ENCODE measurements around the gene GAMT. TPM values are rescaled to one million over a fixed set of nuclear protein-coding genes. Genes with fewer than 3 reads are reported as not detected.
"Not testable (repeated sequence)": the region's sequence is repeated elsewhere in the genome, so short reads cannot be mapped to it uniquely, and the experiment has no call there.

The GAMT gene
- polyA plus RNA-seq, 3 donors: 15.4 to 52.7 (median 17.7) TPM

GRCh38 chr19:1422360-1422759, 21.0 kb upstream of the GAMT start:
- 77 to 84% (median 79%) methylated on average over 16 of the region's 16 CpGs for WGBS, 3 donors
- H3K27ac ChIP-seq (ENCODE audit: low read depth, low read length): no peak overlapping the region

DNA sequence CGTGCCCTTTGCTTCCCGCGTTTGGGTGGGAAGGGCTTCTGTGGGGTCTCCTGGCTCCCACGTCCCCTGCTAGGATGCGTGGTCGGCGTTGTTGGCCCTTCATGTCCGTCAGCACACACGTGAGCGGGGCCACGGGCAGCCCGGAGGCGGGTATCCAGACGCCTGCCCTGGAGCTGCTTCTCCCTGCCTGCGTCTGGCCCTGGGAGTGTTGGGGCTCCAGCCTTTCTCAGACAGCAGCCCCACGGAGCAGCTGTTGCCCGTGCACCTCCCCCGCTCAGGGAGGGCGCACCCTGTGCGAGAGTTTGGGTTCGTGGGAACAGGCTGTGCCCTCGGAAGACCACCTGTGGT, 20.6 kb upstream of the GAMT start:
- H3K27ac ChIP-seq (ENCODE audit: low read depth, low read length): no peak overlapping the region
- 84 to 89% (median 88%) methylated on average over 22 of the region's 22 CpGs for WGBS, 3 donors

GRCh38 chr19:1421218-1421957, 20.0 kb upstream of the GAMT start:
- 89 to 94% (median 94%) methylated on average over 34 to 37 of the region's 37 CpGs for WGBS, 3 donors
- no peak overlapping the region for H3K27ac ChIP-seq (ENCODE audit: low read depth, low read length)

- no peak overlapping the region for H3K27ac ChIP-seq (ENCODE audit: low read depth, low read length)
- whole genome bisulfite sequencing, 3 donors: 90 to 91% (median 91%) methylated on average over 15 of the region's 15 CpGs
These were observed 19.2 kb upstream of the GAMT start for GRCh38 chr19:1420590-1420989.

DNA sequence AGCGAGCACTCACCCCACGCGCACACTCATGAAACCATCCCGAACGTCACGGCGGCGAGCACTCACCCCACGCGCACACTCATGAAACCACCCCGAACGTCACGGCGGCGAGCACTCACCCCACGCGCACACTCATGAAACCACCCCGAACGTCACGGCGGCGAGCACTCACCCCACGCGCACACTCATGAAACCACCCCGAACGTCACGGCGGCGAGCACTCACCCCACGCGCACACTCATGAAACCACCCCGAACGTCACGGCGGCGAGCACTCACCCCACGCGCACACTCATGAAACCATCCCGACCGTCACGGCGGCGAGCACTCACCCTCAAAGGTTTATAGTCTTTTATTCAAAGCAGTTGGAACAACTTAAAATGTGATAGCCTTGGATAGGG, 18.7 kb upstream of the GAMT start:
- WGBS, 3 donors: 93 to 96% (median 95%) methylated on average over 22 to 26 of the region's 43 CpGs
- not testable (repeated sequence) for H3K27ac ChIP-seq (ENCODE audit: low read depth, low read length)

DNA sequence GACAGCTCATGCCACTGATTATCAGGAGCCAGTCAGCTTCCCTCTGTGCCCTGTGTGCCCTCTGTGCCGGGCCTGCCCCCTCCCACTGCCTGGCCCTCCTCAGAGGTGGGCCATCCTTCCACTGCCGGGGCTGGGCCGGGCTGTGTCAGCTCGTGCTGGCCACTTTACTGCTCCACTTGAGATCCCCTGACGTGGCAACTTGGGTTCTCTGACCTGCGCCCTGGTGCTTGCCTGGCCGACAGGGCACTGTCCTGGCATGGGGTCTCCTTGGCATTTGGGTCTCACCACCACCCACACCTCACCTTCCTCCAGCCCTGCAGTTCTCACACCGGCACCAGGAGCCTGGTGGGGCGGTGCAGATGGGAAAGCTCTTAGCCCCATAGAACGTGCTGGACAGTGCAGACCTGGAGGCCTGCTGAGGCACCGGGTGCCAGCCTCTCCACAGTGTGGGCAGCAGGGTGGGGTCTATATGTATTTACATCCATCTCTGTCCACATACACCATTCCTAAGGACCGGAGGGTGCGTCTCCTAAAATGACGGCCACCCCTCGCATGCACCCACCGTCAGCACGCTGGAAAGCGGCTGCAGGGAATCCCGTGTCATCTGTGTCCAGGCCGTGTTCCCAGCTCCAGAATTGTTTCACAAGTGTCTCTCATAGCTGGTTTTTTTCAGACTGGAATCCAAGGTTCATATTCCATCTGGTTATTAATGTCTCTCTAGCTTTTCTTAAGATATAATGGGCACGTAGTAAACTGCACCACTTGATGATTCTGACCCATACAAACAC, 17.8 kb upstream of the GAMT start:
- H3K27ac ChIP-seq (ENCODE audit: low read depth, low read length): no peak overlapping the region
- WGBS, 3 donors: 79 to 85% (median 84%) methylated on average over 21 of the region's 21 CpGs

DNA sequence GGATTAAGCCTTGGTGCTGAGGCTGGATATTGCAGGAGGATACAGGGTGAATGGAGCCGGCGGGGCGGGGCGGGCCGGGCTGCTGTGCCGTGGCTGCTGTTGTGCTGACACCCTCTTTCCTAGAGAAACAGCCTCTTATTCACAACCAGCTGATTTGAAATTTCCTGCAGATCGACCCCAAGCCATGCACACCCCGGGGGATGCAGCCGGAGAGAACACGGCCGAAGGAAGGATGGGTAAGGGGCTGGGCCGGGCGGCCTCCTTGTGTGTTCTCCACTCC, 17.1 kb upstream of the GAMT start:
- H3K27ac ChIP-seq (ENCODE audit: low read depth, low read length): no peak overlapping the region
- WGBS, 3 donors: 75 to 87% (median 84%) methylated on average over 13 of the region's 13 CpGs

DNA sequence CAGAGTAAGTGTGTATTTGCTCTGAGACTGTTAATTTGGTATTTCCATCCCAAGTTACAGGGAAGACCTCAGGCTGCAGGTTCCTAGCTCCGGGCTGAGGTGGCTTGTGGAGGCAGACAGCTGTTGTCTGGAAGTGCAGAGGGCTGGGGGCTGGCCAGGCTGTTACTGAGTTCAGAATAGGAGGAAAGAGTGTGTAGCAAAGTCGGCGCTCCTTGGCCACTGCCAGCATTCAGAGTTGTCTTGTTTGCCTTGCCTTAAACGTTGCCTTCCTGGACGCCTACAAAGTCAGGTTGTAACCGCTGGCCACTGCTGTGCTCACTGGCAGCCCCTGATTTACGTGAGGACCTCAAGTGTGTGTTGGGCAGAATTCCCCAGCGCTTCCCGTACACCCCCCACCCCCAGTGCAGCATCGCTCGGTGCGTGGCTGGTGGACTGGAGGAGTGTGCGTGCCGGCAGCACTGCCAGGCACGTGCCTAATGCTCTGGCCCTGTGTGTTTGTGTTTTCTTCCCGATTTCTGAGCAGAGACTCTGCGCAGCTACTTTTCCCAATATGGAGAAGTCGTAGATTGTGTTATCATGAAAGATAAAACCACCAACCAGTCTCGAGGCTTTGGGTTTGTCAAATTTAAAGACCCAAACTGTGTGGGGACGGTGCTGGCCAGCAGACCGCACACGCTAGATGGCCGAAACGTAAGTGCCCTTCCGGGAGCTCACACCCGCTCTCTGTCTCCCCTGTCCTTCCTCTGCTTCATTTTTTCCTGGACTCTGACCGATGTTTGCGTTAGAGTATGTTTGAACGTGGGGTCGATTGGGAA, 16.5 kb upstream of the GAMT start:
- WGBS, 3 donors: 42 to 78% (median 77%) methylated on average over 30 of the region's 30 CpGs
- H3K27ac ChIP-seq (ENCODE audit: low read depth, low read length): no peak overlapping the region

DNA sequence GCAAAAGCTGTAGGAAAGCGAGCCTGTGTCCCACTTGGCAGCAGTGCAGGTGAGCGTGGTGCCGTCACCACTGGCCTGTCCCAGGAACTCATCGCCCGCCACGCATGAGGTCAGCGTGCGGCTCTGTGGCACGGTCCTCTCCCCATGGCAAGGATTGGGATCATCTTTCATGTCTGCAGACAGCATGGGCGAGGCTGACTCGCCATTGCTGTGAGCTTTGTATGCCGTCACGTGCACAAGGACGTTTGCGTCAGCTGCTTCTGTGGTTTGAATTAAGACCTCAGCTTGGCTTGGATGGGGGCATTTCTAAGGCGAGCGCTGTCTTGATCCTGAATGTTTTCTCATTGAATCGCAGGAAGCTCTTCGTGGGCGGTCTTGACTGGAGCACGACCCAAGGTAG, 15.8 kb upstream of the GAMT start:
- WGBS, 3 donors: 71 to 75% (median 74%) methylated on average over 21 of the region's 21 CpGs
- no peak overlapping the region for H3K27ac ChIP-seq (ENCODE audit: low read depth, low read length)

DNA sequence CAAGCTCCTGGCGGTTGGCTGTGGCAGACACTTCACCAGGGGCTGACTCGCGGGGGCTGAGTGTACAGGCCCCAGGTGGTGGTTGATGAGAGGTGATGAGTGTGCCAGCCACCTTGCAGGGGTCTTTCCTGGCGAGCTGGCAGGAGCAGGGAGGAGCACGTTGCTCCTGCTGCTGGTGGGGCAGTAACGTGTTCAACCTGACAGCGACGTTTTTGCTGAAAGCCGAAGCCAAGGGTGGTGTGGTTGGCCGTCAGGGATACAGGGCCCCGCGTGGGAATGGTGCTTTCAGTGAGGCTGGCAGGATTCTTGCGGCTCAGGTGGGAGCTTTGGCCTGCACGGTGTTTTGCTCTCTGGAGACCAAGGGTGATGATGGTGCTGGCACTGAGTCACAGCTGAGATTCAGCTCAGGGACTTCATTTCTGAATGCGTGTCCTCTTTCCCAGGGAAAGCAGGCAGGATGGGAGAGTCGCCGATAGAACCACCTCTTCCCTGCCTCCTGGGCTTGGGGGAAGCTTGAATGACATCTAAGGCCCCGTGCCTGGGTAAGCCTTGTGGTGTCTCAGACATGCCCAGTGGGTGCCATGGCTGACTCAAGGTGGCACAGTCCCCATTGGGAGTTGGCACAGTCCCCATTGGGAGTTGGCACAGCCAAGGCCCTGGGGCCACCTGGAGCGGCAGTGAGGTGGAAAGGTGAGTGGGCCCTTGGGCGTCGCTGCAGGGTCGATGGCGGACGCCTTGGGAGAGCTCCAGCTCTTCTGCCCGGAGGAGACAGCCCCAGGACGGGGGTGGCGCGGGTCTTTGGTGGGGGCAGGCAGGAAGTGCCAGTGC, 14.9 kb upstream of the GAMT start:
- 43 to 63% (median 61%) methylated on average over 28 of the region's 28 CpGs for WGBS, 3 donors
- H3K27ac ChIP-seq (ENCODE audit: low read depth, low read length): peak overlapping the region; percentile 69

GRCh38 chr19:1412995-1413800, 11.9 kb upstream of the GAMT start:
- WGBS, 3 donors: 69 to 78% (median 77%) methylated on average over 36 of the region's 36 CpGs
- H3K27ac ChIP-seq (ENCODE audit: low read depth, low read length): no peak overlapping the region

DNA sequence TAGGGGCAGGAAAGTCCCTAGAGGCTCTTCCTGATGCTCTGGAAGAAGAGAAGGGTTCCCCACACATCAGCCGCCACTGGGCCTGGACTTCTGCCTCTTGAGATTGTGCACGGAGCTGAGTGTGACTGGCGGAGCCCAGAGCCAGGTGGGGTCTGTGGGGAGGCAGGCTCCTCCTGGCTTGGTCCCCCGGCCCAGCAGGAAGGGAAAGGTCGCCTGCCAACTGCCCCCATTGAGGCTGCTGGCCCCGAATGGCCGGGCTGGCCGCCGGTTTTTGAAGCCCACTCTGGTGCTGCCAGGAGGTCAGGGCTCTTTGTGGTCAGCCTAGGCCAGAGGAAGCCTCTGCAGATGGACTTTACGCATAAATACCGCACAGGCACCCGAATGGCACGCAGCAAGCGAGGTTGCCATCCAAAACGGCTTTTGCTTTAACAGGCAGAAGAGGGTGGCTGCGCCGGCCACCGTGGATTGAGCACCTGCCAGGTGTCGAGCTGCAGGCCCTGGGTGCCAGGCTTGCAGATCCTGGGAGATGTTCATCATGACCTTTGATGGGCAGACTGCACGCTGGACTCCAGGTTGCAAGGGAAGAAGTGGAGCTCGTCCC, 11.1 kb upstream of the GAMT start:
- WGBS, 3 donors: 68 to 78% (median 76%) methylated on average over 21 of the region's 21 CpGs
- no peak overlapping the region for H3K27ac ChIP-seq (ENCODE audit: low read depth, low read length)

- 66 to 73% (median 67%) methylated on average over 27 to 29 of the region's 29 CpGs for WGBS, 3 donors
- no peak overlapping the region for H3K27ac ChIP-seq (ENCODE audit: low read depth, low read length)
These were observed 10.2 kb upstream of the GAMT start for GRCh38 chr19:1411255-1412191.

GRCh38 chr19:1410789-1411188, 9.4 kb upstream of the GAMT start:
- WGBS, 3 donors: 69 to 75% (median 72%) methylated on average over 9 of the region's 9 CpGs
- H3K27ac ChIP-seq (ENCODE audit: low read depth, low read length): no peak overlapping the region

GRCh38 chr19:1410136-1410786, 8.9 kb upstream of the GAMT start:
- H3K27ac ChIP-seq (ENCODE audit: low read depth, low read length): no peak overlapping the region
- WGBS, 3 donors: 65 to 68% (median 67%) methylated on average over 23 of the region's 23 CpGs
